ENCODE data around the gene TCF12.

TCF12 gene

GRCh38 chr15:57032338-57032737 lies 113.9 kb downstream of the TCF12 start:
- Mint-ChIP-seq H3K4me1 (ENCODE audit: low read depth) (peaks cover 19% of the 10 kb centered on the region), H3K36me3 (ENCODE audit: low read depth) (peaks cover 2% of the 10 kb centered on the region)

GRCh38 chr15:57033715-57034439 lies 115.4 kb downstream of the TCF12 start:
- Mint-ChIP-seq H3K36me3 (ENCODE audit: low read depth) (no peaks in the 10 kb centered on the region), H3K4me1 (ENCODE audit: low read depth) (peaks cover 21% of the 10 kb centered on the region), H3K4me3 (no peak overlapping the region), H3K27ac (no peak overlapping the region), H3K9me3 (no peaks in the 10 kb centered on the region), H3K27me3 (ENCODE audit: low read depth) (no peaks in the 10 kb centered on the region)
- DNase-seq (ENCODE audit: low spot score), result no peak

More at GRCh38 chr15:57032338-57032737, 113.9 kb downstream of the TCF12 start:
- Mint-ChIP-seq H3K27ac (no peak overlapping the region), H3K4me3 (no peak overlapping the region), H3K27me3 (ENCODE audit: low read depth) (no peaks in the 10 kb centered on the region), H3K9me3 (no peaks in the 10 kb centered on the region)
- no peak for DNase-seq (ENCODE audit: low spot score)

GRCh38 chr15:57034613-57035012 lies 116.2 kb downstream of the TCF12 start:
- peaks cover 21% of the 10 kb centered on the region for H3K4me1 Mint-ChIP-seq (ENCODE audit: low read depth)

GRCh38 chr15:57035664-57036063 lies 117.2 kb downstream of the TCF12 start:
- no peak overlapping the region for H3K27ac Mint-ChIP-seq

More at GRCh38 chr15:57034613-57035012, 116.2 kb downstream of the TCF12 start:
- no peaks in the 10 kb centered on the region for H3K27me3 Mint-ChIP-seq (ENCODE audit: low read depth)
- no peak overlapping the region for H3K4me3 Mint-ChIP-seq
- H3K27ac Mint-ChIP-seq, result no peak overlapping the region
- no peaks in the 10 kb centered on the region for H3K9me3 Mint-ChIP-seq
- no peak for DNase-seq (ENCODE audit: low spot score)
- no peaks in the 10 kb centered on the region for H3K36me3 Mint-ChIP-seq (ENCODE audit: low read depth)

GRCh38 chr15:57036352-57036751 lies 117.9 kb downstream of the TCF12 start:
- H3K27ac Mint-ChIP-seq, result no peak overlapping the region
- peaks cover 20% of the 10 kb centered on the region for H3K4me1 Mint-ChIP-seq (ENCODE audit: low read depth)
- no peaks in the 10 kb centered on the region for H3K36me3 Mint-ChIP-seq (ENCODE audit: low read depth)
- no peak for DNase-seq (ENCODE audit: low spot score)
- H3K27me3 Mint-ChIP-seq (ENCODE audit: low read depth), result no peaks in the 10 kb centered on the region
- no peaks in the 10 kb centered on the region for H3K9me3 Mint-ChIP-seq
- H3K4me3 Mint-ChIP-seq, result no peak overlapping the region

More at GRCh38 chr15:57035664-57036063, 117.2 kb downstream of the TCF12 start:
- no peaks in the 10 kb centered on the region for H3K27me3 Mint-ChIP-seq (ENCODE audit: low read depth)
- no peak overlapping the region for H3K4me3 Mint-ChIP-seq
- peaks cover 23% of the 10 kb centered on the region for H3K4me1 Mint-ChIP-seq (ENCODE audit: low read depth)
- no peaks in the 10 kb centered on the region for H3K36me3 Mint-ChIP-seq (ENCODE audit: low read depth)
- DNase-seq (ENCODE audit: low spot score), result no peak
- no peaks in the 10 kb centered on the region for H3K9me3 Mint-ChIP-seq

GRCh38 chr15:57037548-57037947 lies 119.1 kb downstream of the TCF12 start:
- Mint-ChIP-seq H3K27ac (no peak overlapping the region), H3K4me3 (peak overlapping the region; percentile 1), H3K4me1 (ENCODE audit: low read depth) (peaks cover 15% of the 10 kb centered on the region), H3K27me3 (ENCODE audit: low read depth) (no peaks in the 10 kb centered on the region), H3K9me3 (no peaks in the 10 kb centered on the region), H3K36me3 (ENCODE audit: low read depth) (no peaks in the 10 kb centered on the region)
- DNase-seq (ENCODE audit: low spot score), result no peak

GRCh38 chr15:57038040-57038439 lies 119.6 kb downstream of the TCF12 start:
- Mint-ChIP-seq H3K27ac (no peak overlapping the region), H3K4me1 (ENCODE audit: low read depth) (peaks cover 15% of the 10 kb centered on the region), H3K9me3 (no peaks in the 10 kb centered on the region), H3K4me3 (no peak overlapping the region), H3K27me3 (ENCODE audit: low read depth) (no peaks in the 10 kb centered on the region), H3K36me3 (ENCODE audit: low read depth) (no peaks in the 10 kb centered on the region)
- DNase-seq (ENCODE audit: low spot score), result no peak

- H3K27me3 Mint-ChIP-seq (ENCODE audit: low read depth), result no peaks in the 10 kb centered on the region
- no peaks in the 10 kb centered on the region for H3K36me3 Mint-ChIP-seq (ENCODE audit: low read depth)
- H3K9me3 Mint-ChIP-seq, result no peaks in the 10 kb centered on the region
- H3K27ac Mint-ChIP-seq, result no peak overlapping the region
- H3K4me1 Mint-ChIP-seq (ENCODE audit: low read depth), result peaks cover 15% of the 10 kb centered on the region
- no peak overlapping the region for H3K4me3 Mint-ChIP-seq
- DNase-seq (ENCODE audit: low spot score), result no peak
These were observed 120.1 kb downstream of the TCF12 start for GRCh38 chr15:57038496-57038895.

- Mint-ChIP-seq H3K36me3 (ENCODE audit: low read depth) (no peaks in the 10 kb centered on the region), H3K4me3 (no peak overlapping the region), H3K9me3 (no peaks in the 10 kb centered on the region), H3K27me3 (ENCODE audit: low read depth) (no peaks in the 10 kb centered on the region), H3K27ac (no peak overlapping the region), H3K4me1 (ENCODE audit: low read depth) (peaks cover 18% of the 10 kb centered on the region)
- DNase-seq (ENCODE audit: low spot score), result no peak
These were observed 123.0 kb downstream of the TCF12 start for GRCh38 chr15:57041416-57041815.

GRCh38 chr15:57044072-57044702 lies 125.7 kb downstream of the TCF12 start:
- no peaks in the 10 kb centered on the region for H3K9me3 Mint-ChIP-seq
- H3K27ac Mint-ChIP-seq, result no peak overlapping the region
- H3K4me1 Mint-ChIP-seq (ENCODE audit: low read depth), result peaks cover 11% of the 10 kb centered on the region
- H3K27me3 Mint-ChIP-seq (ENCODE audit: low read depth), result no peaks in the 10 kb centered on the region
- peaks cover under 1% of the 10 kb centered on the region for H3K36me3 Mint-ChIP-seq (ENCODE audit: low read depth)
- no peak overlapping the region for H3K4me3 Mint-ChIP-seq
- DNase-seq (ENCODE audit: low spot score), result no peak

GRCh38 chr15:57044970-57045369 lies 126.5 kb downstream of the TCF12 start:
- Mint-ChIP-seq H3K9me3 (no peaks in the 10 kb centered on the region), H3K27ac (no peak overlapping the region), H3K4me1 (ENCODE audit: low read depth) (peaks cover 11% of the 10 kb centered on the region), H3K27me3 (ENCODE audit: low read depth) (no peaks in the 10 kb centered on the region), H3K36me3 (ENCODE audit: low read depth) (peaks cover 3% of the 10 kb centered on the region), H3K4me3 (no peak overlapping the region)
- no peak for DNase-seq (ENCODE audit: low spot score)

GRCh38 chr15:57045741-57046382 lies 127.4 kb downstream of the TCF12 start:
- H3K27me3 Mint-ChIP-seq (ENCODE audit: low read depth), result no peaks in the 10 kb centered on the region
- H3K4me1 Mint-ChIP-seq (ENCODE audit: low read depth), result peaks cover 9% of the 10 kb centered on the region
- no peak for DNase-seq (ENCODE audit: low spot score)
- no peak overlapping the region for H3K27ac Mint-ChIP-seq
- no peaks in the 10 kb centered on the region for H3K9me3 Mint-ChIP-seq
- no peak overlapping the region for H3K4me3 Mint-ChIP-seq
- peaks cover 3% of the 10 kb centered on the region for H3K36me3 Mint-ChIP-seq (ENCODE audit: low read depth)

GRCh38 chr15:57048930-57049549 lies 130.6 kb downstream of the TCF12 start:
- no peaks in the 10 kb centered on the region for H3K9me3 Mint-ChIP-seq
- no peak overlapping the region for H3K4me3 Mint-ChIP-seq
- H3K27ac Mint-ChIP-seq, result no peak overlapping the region
- no peaks in the 10 kb centered on the region for H3K27me3 Mint-ChIP-seq (ENCODE audit: low read depth)
- H3K36me3 Mint-ChIP-seq (ENCODE audit: low read depth), result peaks cover 3% of the 10 kb centered on the region
- DNase-seq (ENCODE audit: low spot score), result no peak
- peaks cover 19% of the 10 kb centered on the region for H3K4me1 Mint-ChIP-seq (ENCODE audit: low read depth)

GRCh38 chr15:57053470-57053869 lies 135.0 kb downstream of the TCF12 start:
- Mint-ChIP-seq H3K27ac (no peak overlapping the region), H3K4me1 (ENCODE audit: low read depth) (peaks cover 19% of the 10 kb centered on the region), H3K27me3 (ENCODE audit: low read depth) (no peaks in the 10 kb centered on the region), H3K9me3 (no peaks in the 10 kb centered on the region), H3K4me3 (no peak overlapping the region), H3K36me3 (ENCODE audit: low read depth) (peaks cover 3% of the 10 kb centered on the region)
- no peak for DNase-seq (ENCODE audit: low spot score)

Measured in T-helper 2 cell treated with Interferon-gamma antibody and Interleukin-4, amounts not matched to agents 5 μg/mL and 100 μg/mL, for 36 hours (primary cell).